PFSK-1 (cell line): ENCODE data around the gene RASA3.

Experiments used
- FOXP2 ChIP-seq: optimal IDR thresholded peaks from 2 replicates; pipeline ENCODE3; 2011; ENCODE audit warnings: borderline replicate concordance, control low read depth, inconsistent platforms; ENCODE audit not compliant: insufficient read depth; ENCODE audit errors: extremely low read length, extremely low read depth
- POLR2AphosphoS5 ChIP-seq: IDR thresholded peaks from 2 replicates; pipeline ENCODE4 v1.6.1; 2012; ENCODE audit warnings: low read depth, mild to moderate bottlenecking, control low read depth, low read length, moderate library complexity
- REST ChIP-seq, 2 experiments: IDR thresholded peaks; 2 replicates each; pipeline versions ENCODE4 v1.6.1 to v1.8.0; 2011 to 2012; ENCODE audit warnings: low read depth in 2 of 2, low read length in 2 of 2, control low read depth in 1 of 2, inconsistent platforms in 1 of 2, mild to moderate bottlenecking in 1 of 2, moderate library complexity in 1 of 2; ENCODE audit not compliant: insufficient read depth in 1 of 2
- SIN3A ChIP-seq: IDR thresholded peaks from 2 replicates; pipeline ENCODE4 v1.6.1; 2012; ENCODE audit warnings: mild to moderate bottlenecking, low read length, moderate library complexity, borderline replicate concordance; ENCODE audit not compliant: insufficient read depth
- TAF1 ChIP-seq: IDR thresholded peaks from 2 replicates; pipeline ENCODE4 v1.6.1; 2012; ENCODE audit warnings: low read length, control low read depth, borderline replicate concordance; ENCODE audit not compliant: insufficient read depth

Gene RASA3

DNA sequence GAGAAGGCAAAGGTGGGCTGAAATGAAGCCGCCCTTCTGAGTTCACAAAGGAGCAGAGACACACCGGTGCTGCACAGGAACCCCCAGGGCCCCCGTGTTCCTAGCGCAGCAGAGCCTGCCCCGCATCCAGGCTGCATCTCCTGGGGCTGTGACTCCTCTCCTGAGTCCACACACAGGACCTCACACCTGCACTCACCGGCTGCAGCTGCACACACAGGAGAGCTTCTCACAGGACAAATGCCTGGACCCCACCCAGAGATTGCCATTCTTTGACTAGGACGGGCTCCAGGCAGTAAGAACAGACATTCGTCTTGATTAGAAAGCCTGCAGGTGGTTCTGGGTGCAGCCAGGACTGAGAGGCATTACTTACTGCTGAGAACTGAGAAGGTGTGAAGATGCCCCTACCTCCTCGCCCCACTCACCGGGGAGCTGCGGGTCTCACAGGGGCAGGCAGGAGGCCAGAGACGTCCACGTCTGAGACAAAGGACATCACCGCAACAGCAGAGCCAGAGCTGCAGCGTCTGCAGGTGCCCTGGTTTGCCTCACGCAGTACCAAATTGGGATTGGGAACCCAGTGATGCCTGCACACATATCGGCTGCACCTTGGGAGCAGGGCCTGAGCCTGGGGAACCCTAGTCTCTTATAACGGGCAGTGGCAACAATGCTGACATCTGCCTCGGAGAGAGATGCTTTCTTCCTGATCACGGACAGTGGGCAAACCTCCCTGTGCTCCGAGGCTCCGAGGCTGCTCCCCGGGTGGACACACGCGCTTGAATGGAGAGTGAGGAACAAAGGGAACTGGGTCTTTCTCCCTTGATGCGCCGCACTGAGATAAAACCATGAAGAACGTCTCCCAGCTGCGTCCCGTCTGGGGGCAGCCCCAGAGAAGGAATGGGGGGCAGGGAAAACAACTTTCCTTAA is 50.4 kb downstream of the RASA3 start:
- TF ChIP-seq POLR2AphosphoS5 (no peak), REST (IDR thresholded peaks at IDR 0.05; ENCODE audit: insufficient read depth in 1 of 2, low read depth in 2 of 2, low read length in 2 of 2) (no peak), TAF1 (no peak), FOXP2 (no peak), SIN3A (no peak)

DNA sequence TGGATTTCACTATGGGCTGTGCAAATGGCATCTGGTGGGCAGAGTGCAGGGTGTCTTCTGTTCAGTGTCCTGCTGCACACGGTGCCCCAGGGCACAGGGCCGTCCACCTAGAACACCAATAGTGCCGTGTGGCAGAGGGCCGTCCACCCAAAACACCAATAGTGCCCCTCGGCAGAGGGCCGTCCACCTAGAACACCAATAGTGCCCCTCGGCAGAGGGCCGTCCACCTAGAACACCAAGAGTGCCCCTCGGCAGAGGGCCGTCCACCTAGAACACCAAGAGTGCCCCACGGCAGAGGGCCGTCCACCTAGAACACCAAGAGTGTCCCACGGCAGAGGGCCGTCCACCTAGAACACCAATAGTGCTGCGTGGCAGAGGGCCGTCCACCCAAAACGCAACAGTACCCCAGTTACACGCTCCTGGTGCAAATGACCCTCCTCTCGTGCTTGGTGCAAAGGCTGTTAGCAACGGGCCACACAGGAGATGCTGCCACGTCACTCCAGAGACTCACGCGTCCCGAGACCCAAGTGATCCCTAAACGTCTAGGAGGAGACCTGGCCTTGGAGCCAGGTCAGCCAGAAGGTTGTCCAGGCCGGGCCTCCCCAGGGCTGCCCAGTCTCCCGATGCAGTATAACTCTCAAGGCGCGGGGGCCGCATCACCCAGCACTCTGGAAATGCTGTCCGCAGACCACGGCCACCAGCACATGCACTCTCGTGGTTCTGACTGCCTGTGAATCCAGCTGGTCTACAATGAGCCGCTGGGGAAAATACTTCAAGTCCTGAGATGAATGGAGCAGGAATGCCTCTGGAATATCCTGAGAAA is 51.5 kb downstream of the RASA3 start:
- TF ChIP-seq TAF1 (no peak), POLR2AphosphoS5 (no peak), REST (IDR thresholded peaks at IDR 0.05; ENCODE audit: insufficient read depth in 1 of 2, low read depth in 2 of 2, low read length in 2 of 2) (no peak), SIN3A (no peak), FOXP2 (no peak)

GRCh38 chr13:114079601-114080536 is 52.6 kb downstream of the RASA3 start:
- TF ChIP-seq REST (IDR thresholded peaks at IDR 0.05; ENCODE audit: insufficient read depth in 1 of 2, low read depth in 2 of 2, low read length in 2 of 2) = no peak

GRCh38 chr13:114078461-114079451 is 53.7 kb downstream of the RASA3 start:
- TF ChIP-seq TAF1 (no peak), POLR2AphosphoS5 (no peak), REST (IDR thresholded peaks at IDR 0.05; ENCODE audit: insufficient read depth in 1 of 2, low read depth in 2 of 2, low read length in 2 of 2) (no peak), FOXP2 (no peak), SIN3A (no peak)
